Measurements from ENCODE around the gene ACTN3. TPM values are rescaled to one million over a fixed set of nuclear protein-coding genes. Genes with fewer than 3 reads are reported as not detected.

Gene ACTN3
- total and polyA plus RNA-seq, 2 of the 4 experiments (the other 2 are of a cell fraction), result under 0.01 to 0.05 TPM

- Histone ChIP-seq H2BK120ac (ENCODE audit: low read depth, low read length) (peak within 1 kb of the TSS; percentile 20; the same call in 1 of the 2 replicates), H3K36me3 (ENCODE audit: control insufficient read depth, insufficient read depth, low read length) (peaks cover 2% of the 10 kb centered on the region; the same call in 1 of the 2 replicates), H4K91ac (ENCODE audit: insufficient read depth, low read depth, low read length) (peak within 1 kb of the TSS; percentile 75), H3K9ac (ENCODE audit: low read depth, low read length) (peak within 1 kb of the TSS; percentile 93), H4K5ac (ENCODE audit: low read depth, low read length) (peak within 1 kb of the TSS; percentile 58), H3K18ac (ENCODE audit: low read depth, low read length) (peak within 1 kb of the TSS; percentile 25; the same call in 1 of the 2 replicates), H2BK5ac (ENCODE audit: low read depth, low read length, poor library complexity, severe bottlenecking) (peak within 1 kb of the TSS; percentile 75), H3K27me3 (ENCODE audit: control insufficient read depth, insufficient read depth, low read length) (no peaks in the 10 kb centered on the region), H3K56ac (ENCODE audit: extremely low read depth, insufficient read depth, low read length) (peak within 1 kb of the TSS; percentile 79), H3K9me1 (ENCODE audit: insufficient read depth, low read length) (peaks cover 19% of the 10 kb centered on the region), H3K4ac (ENCODE audit: low read depth, low read length) (peak within 1 kb of the TSS; percentile 90), H2AK5ac (ENCODE audit: low read depth, low read length) (peak within 1 kb of the TSS; percentile 46), H3K4me1 (ENCODE audit: control insufficient read depth, insufficient read depth, low read length) (peaks cover 11% of the 10 kb centered on the region), H4K8ac (ENCODE audit: low read depth in 2 of 2, low read length in 2 of 2) (peak within 1 kb of the TSS; percentile 71 to 96), H3K9me3 (ENCODE audit: control insufficient read depth, insufficient read depth, low read length) (no peaks in the 10 kb centered on the region), H2AFZ (replicated peaks; ENCODE audit: low read length, poor library complexity) (peak within 1 kb of the TSS; percentile 99), H3K4me2 (ENCODE audit: low read depth, low read length) (peak within 1 kb of the TSS; percentile 89), H3K4me3 (ENCODE audit: insufficient read depth, low read depth, low read length) (peak within 1 kb of the TSS; percentile 71), H3K14ac (replicated peaks; ENCODE audit: low read depth, low read length) (peak within 1 kb of the TSS; percentile 95), H4K20me1 (ENCODE audit: insufficient read depth, low read length) (no peaks in the 10 kb centered on the region), H2AK9ac (replicated peaks; ENCODE audit: low read depth, low read length, poor library complexity) (peak within 1 kb of the TSS; percentile 90), H3K23ac (ENCODE audit: low read depth, low read length) (peak within 1 kb of the TSS; percentile 87; the same call in 1 of the 2 replicates), H3K27ac (ENCODE audit: insufficient read depth, low read length) (peak within 1 kb of the TSS; percentile 85), H3K79me1 (ENCODE audit: low read depth in 1 of 2, low read length in 2 of 2) (peaks cover 23 to 35% of the 10 kb centered on the region in 2 experiments), H2BK20ac (ENCODE audit: low read depth, low read length) (no peak within 1 kb of the TSS), H2BK15ac (ENCODE audit: low read depth, low read length) (peak within 1 kb of the TSS; percentile 18; the same call in 1 of the 3 replicates)
- POLR2A ChIA-PET (ENCODE audit: unreplicated experiment), result interaction anchor here (0.7 kb wide), 1 partner anchor 112 kb away, joined by 3 read pairs; the partner anchor contains the start of gene DPP3
- in situ Hi-C loops (cut with MboI; ENCODE audit: low sequenced_read_pairs), result no loop called here
- TF ChIP-seq RAD21 (IDR thresholded peaks at IDR 0.05; ENCODE audit: low read length) (peak; percentile 42), CTCF (conservative IDR thresholded peaks at IDR 0.05; ENCODE audit: low read depth, low read length) (peak; percentile 76), USF2 (IDR thresholded peaks at IDR 0.05; ENCODE audit: low read depth, low read length) (peak; percentile 19; the same call in 1 of the 2 replicates), RFX5 (IDR thresholded peaks at IDR 0.05; ENCODE audit: low read depth, low read length) (no peak), FOS (IDR thresholded peaks at IDR 0.05; ENCODE audit: low read depth, low read length) (no peak), POLR2A (IDR thresholded peaks at IDR 0.05; ENCODE audit: low read depth, low read length) (peak; percentile 90), SMC3 (IDR thresholded peaks at IDR 0.05; ENCODE audit: low read depth, low read length) (peak; percentile 34), MAZ (IDR thresholded peaks at IDR 0.05; ENCODE audit: borderline replicate concordance, low read depth, low read length) (0 out of 2 replicates have a peak, but pooled peaks have one; percentile 6)
- ATAC-seq (ENCODE audit: low read depth) (peak; percentile 99), DNase-seq (peak; percentile 92)
- BruUV-seq (replicated peaks), result no TSS peak
- dilution Hi-C loops (cut with HindIII; ENCODE audit: low sequenced_read_pairs, unreplicated experiment), result no loop called here
- WGBS, 2 experiments (ENCODE audit: extremely low coverage in 2 of 2, insufficient read length in 1 of 2), result 39% methylated on average over 29 of the region's 68 CpGs; no CpG with 5 or more reads in 1 of the 2 experiments
- intact Hi-C loops (cut with micrococcal nuclease), result no loop called here
- CTCF ChIA-PET, result interaction anchor here (0.9 to 1.1 kb wide), 3 partner anchors 13 to 45 kb away, joined by 3 to 5 read pairs (median 5); no protein-coding TSS in a partner anchor
Observed at GRCh38 chr11:66592457-66593302, 46.0 kb downstream of the ACTN3 start, which contains the start of the genes CCDC87 and CCS. TSS of gene CCDC87 (minus strand) at chr11:66593063. CDS start at chr11:66593015, 48 bp downstream. TSS of gene CCS (plus strand) at chr11:66593185. CDS start at chr11:66593262, 77 bp downstream.

All from IMR-90 (cell line).